Omental fat pad (tissue), 4 donors: Measurements from ENCODE around the gene KIAA0930. TPM values are rescaled to one million over a fixed set of nuclear protein-coding genes. Genes with fewer than 3 reads are reported as not detected.
"Not testable (repeated sequence)": the region's sequence is repeated elsewhere in the genome, so short reads cannot be mapped to it uniquely, and the experiment has no call there.

ENCODE experiments used
- ATAC-seq: fragments of 150-250 bp; one replicate; pipeline ENCODE4 v1.9.1; 2016; ENCODE audit warnings: mild to moderate bottlenecking, moderate library complexity; ENCODE audit not compliant: low FRiP score
- DNase-seq: peaks from one replicate; pipeline ENCODE4 v3.0.0-alpha.2; 2019; ENCODE audit warnings: low spot score
- total RNA-seq, 4 donors: library from RNA; depleted of rRNA; stranded (reverse); fragments of >200 nt; gene quantifications; one replicate each; pipeline ENCODE4 v1.1.0, GENCODE V29; 2016
- TF ChIP-seq, protein P1 (sequence below), 3 donors: fragments of 450-650 bp; IDR thresholded peaks; one replicate each; pipeline ENCODE4 v1.5.1; 2016 to 2017; ENCODE audit warnings: antibody characterized with exemption in 3 of 3, mild to moderate bottlenecking in 3 of 3, moderate library complexity in 2 of 3

The KIAA0930 gene
- total RNA-seq, 4 donors from 2014 or later: 27.4 to 58.8 (median 50.2) TPM

DNA sequence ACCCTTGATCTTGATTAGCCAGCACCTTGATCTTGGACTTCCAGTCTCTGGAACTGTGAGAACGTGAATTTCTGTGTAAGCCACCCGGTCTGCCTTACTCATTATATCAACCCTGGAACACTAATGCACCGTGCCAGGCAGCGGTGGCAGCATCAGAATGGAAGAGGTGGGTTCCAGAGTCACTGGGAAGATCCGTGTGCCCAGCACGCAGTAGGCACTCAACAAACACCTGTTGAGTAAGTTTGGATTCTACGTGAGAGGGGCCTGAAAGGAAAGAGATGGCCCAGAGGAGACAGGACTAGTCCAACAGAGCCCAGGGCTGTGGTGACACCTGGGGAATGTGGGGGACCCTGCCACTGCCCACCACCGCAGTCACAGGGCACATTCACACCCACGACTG is 37.4 kb upstream of the KIAA0930 start:
- TF ChIP-seq, protein P1, sequence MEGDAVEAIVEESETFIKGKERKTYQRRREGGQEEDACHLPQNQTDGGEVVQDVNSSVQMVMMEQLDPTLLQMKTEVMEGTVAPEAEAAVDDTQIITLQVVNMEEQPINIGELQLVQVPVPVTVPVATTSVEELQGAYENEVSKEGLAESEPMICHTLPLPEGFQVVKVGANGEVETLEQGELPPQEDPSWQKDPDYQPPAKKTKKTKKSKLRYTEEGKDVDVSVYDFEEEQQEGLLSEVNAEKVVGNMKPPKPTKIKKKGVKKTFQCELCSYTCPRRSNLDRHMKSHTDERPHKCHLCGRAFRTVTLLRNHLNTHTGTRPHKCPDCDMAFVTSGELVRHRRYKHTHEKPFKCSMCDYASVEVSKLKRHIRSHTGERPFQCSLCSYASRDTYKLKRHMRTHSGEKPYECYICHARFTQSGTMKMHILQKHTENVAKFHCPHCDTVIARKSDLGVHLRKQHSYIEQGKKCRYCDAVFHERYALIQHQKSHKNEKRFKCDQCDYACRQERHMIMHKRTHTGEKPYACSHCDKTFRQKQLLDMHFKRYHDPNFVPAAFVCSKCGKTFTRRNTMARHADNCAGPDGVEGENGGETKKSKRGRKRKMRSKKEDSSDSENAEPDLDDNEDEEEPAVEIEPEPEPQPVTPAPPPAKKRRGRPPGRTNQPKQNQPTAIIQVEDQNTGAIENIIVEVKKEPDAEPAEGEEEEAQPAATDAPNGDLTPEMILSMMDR (IDR thresholded peaks at IDR 0.05): no peak
- ATAC-seq (no peak), DNase-seq (no peak)

DNA sequence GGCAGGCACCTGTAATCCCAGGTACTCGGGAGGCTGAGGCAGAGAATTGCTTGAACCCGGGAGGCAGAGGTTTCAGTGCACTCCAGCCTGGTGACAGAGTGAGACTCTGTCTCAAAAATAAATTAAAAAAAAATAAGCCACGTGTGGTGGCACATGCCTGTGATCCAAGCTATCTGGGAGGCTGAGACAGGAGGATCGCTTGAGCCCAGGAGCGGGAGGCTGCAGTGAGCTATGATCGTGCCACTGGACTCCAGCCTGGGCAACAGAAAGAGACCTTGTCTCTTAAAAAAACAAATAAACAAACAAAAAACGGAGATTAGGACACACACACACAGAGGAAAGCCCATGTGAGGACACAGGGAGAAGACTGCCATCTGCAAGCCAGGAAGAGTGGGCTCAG is 37.0 kb upstream of the KIAA0930 start:
- not testable (repeated sequence) for DNase-seq, ATAC-seq

DNA sequence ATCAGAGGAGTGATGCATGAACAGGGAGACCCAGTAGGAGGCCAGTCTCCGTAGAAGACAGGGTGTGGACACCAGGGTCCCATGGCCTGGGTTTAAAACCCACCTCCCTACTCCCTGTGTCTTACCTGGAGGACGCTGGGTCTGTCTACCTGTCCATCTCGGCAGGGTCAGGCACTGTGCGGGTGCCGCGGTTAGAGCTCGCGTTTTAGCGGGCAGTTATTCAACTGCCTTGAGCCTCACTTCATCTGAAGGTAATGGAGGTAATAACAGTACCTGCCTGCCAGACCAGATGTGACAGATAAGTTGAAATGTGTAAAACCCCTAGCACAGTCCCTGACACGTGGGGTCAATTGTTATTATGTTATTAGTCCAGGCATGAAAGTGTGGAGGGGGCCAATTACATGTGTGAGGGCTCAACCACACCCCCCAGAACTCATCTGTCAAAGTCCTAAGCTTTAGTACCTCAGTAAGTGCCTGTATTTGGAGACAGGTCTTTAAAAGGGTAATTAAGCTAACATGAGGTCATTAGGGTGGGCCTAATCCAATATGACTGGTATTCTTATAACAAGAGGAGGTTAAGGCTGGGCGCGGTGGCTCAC is 35.9 kb upstream of the KIAA0930 start:
- DNase-seq: no peak
- TF ChIP-seq, protein P1 (IDR thresholded peaks at IDR 0.05): no peak
- ATAC-seq: no peak

DNA sequence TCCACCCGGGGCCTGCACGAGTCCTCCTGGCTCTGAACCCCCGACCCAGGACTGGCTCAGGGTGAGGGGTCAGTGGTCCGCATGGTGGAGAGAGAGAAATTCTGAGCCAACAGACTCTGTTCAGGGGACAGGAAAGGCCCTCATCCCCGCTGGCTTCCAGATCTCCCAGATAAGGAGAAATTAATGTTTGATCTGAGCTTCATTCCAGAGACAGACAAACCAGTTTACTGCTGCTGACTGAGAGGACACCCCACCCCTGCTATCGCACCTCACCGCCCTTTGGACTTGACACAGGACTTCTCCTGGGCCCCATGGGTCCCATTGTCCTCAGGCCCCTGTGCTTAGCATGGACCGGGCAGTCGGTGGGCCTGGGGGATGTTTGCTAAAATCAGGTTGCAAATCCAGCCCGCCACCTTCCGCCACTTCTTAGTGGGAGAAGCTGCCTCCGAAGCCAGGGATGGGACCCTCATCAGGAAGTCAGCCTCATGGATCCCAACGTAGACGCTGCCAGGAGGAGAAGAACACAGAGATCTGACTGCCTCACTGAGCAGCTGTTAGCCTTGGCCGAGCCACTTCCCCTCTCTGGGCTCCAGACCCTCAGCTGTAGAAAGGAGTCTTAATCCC is 32.9 kb upstream of the KIAA0930 start:
- ATAC-seq (no peak), DNase-seq (no peak)
- TF ChIP-seq, protein P1 (IDR thresholded peaks at IDR 0.05): no peak

DNA sequence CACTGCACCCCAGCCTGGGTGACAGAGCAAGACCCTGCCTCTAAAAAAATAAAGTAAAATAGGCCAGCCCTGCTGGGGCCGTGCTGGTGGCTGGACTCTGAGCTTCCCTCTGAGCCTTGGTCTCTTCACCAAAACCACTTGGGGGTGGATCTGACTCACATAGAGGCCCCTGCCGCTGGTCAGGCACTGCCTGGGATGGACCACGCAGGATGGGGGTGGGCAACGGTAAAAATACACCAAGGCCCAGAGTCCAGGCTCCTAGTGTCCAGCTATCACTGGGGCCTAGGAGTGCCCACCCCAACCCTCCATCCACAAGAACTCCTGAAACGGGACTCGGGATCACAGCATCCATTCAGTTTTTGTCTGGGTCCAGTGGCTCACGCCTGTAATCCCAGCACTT is 31.8 kb upstream of the KIAA0930 start:
- TF ChIP-seq, protein P1 (IDR thresholded peaks at IDR 0.05): no peak
- no peak for ATAC-seq
- no peak for DNase-seq

DNA sequence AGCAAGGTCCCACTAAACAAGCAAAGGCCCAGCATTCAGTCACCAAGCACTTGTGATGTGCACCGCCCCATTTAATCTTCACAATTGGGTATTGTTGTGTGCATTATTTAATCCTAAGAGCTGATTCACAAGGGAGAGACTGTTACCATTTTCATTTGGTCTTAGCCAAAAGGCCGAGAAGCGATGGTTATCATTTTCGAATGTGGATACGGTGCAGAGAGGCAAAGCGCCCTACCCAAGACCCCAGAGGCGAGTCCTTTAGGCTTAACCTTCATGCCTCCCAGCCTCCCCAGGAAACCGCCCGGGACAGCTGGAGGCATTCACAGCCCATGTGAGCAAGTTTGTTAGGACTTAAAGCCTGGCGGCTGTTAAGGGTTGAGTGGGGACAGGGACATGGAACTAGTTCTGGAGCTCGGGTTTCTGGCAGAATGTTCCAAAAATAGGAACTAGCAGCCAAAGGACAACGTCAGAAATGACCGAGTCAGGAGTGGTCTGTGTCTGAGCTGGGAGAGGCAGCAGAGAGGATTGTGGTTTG is 31.0 kb upstream of the KIAA0930 start:
- no peak for DNase-seq
- TF ChIP-seq, protein P1 (IDR thresholded peaks at IDR 0.05): no peak
- no peak for ATAC-seq

DNA sequence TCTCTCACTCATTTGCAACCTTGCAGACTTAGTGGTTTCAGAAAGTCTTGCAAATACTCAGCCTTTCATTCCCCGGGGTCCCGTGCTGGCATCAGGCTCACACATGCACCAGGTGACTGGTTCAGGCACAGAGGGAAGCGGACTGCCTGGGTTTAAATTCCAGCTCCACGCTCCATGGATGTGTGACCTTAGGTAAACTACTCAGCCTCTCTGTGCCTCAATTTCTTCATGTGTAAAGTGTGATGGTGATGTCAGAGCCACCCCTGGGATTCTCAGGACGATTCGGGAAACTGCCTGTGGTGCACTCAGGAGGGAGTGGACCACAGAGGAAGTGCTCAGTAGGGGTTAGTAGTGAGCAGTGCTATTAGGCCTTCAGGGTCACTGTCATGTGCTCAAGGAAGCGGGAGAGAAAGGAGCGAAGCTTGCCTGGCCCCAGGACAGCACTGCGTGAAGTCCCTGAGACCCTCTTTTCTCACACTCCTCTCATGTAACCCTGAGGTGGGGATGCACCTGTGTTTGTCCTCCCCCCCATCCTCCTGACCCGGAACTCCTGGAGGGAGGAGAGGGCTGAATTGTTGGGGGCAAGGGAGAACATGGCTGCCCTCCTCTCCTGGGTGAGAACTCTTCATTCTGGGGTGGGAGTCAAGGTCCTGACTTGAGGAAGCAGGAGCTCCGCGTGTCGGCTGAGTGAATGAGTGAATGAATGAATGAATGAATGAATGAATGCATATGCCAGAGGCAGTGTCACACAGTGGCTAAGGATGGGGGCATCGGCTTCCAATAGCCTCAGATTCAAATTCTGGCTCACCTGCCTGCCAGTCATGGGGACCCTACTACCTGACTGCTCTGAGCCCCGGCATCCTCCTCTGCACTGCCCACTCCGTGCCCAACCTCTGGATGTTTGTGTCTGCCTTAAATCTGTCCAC is 29.7 kb upstream of the KIAA0930 start:
- TF ChIP-seq, protein P1 (IDR thresholded peaks at IDR 0.05): no peak
- DNase-seq: no peak
- ATAC-seq: no peak
